Stimulated activated CD8-positive, alpha-beta memory T cell treated with anti-CD3 and anti-CD28 coated beads, Interleukin-4, amount 100 ng/mL, for 48 hours (primary cell): Measurements from ENCODE around the gene CITED4.
"Not testable (repeated sequence)": the region's sequence is repeated elsewhere in the genome, so short reads cannot be mapped to it uniquely, and the experiment has no call there.

Experiments used
- DNase-seq: peaks from one replicate; pipeline ENCODE4 v3.0.0-alpha.2; 2020

The CITED4 gene

GRCh38 chr1:40862008-40862863 is at the start of gene CITED4:
Gene CITED4, minus strand, starts transcription at chr1:40862363. Its CDS starts 236 bp downstream, at chr1:40862127.
- DNase-seq = peak; percentile 95

GRCh38 chr1:40911105-40911504 is 48.9 kb upstream of the CITED4 start:
- no peak for DNase-seq

GRCh38 chr1:40909281-40909680 is 47.1 kb upstream of the CITED4 start:
- DNase-seq = no peak

GRCh38 chr1:40908350-40908749 is 46.2 kb upstream of the CITED4 start:
- DNase-seq = no peak

- no peak for DNase-seq
Observed at GRCh38 chr1:40907899-40908298, 45.7 kb upstream of the CITED4 start.

- DNase-seq = no peak
Observed at GRCh38 chr1:40906781-40907400, 44.7 kb upstream of the CITED4 start.

GRCh38 chr1:40905061-40905460 is 42.9 kb upstream of the CITED4 start:
- no peak for DNase-seq

- no peak for DNase-seq
Observed at GRCh38 chr1:40903106-40903505, 40.9 kb upstream of the CITED4 start.

- DNase-seq = no peak
Observed at GRCh38 chr1:40901886-40902852, 40.0 kb upstream of the CITED4 start.

- no peak for DNase-seq
Observed at GRCh38 chr1:40899230-40899870, 37.2 kb upstream of the CITED4 start.

- DNase-seq = peak; percentile 26
Observed at GRCh38 chr1:40898431-40898901, 36.3 kb upstream of the CITED4 start.

GRCh38 chr1:40897513-40897912 is 35.4 kb upstream of the CITED4 start:
- no peak for DNase-seq

GRCh38 chr1:40896482-40896881 is 34.3 kb upstream of the CITED4 start:
- DNase-seq = no peak

- DNase-seq = peak; percentile 28
Observed at GRCh38 chr1:40895601-40896000, 33.4 kb upstream of the CITED4 start.

- not testable (repeated sequence) for DNase-seq
Observed at GRCh38 chr1:40894858-40895257, 32.7 kb upstream of the CITED4 start.

- DNase-seq = no peak
Observed at GRCh38 chr1:40894455-40894854, 32.3 kb upstream of the CITED4 start.

- no peak for DNase-seq
Observed at GRCh38 chr1:40893946-40894345, 31.8 kb upstream of the CITED4 start.

- no peak for DNase-seq
Observed at GRCh38 chr1:40892354-40892753, 30.2 kb upstream of the CITED4 start.

- no peak for DNase-seq
Observed at GRCh38 chr1:40890771-40891170, 28.6 kb upstream of the CITED4 start.

- DNase-seq = no peak
Observed at GRCh38 chr1:40887652-40888051, 25.5 kb upstream of the CITED4 start.

- no peak for DNase-seq
Observed at GRCh38 chr1:40887012-40887378, 24.8 kb upstream of the CITED4 start.

- no peak for DNase-seq
Observed at GRCh38 chr1:40886318-40887011, 24.3 kb upstream of the CITED4 start.
